DMS79 (cell line): ENCODE measurements around the gene ZMYND11.
"Not testable (repeated sequence)": the region's sequence is repeated elsewhere in the genome, so short reads cannot be mapped to it uniquely, and the experiment has no call there.

Experiments
- DNase-seq: peaks from one replicate; lab custom pipeline; 2025; lab: John Stamatoyannopoulos, UW

Gene ZMYND11

DNA sequence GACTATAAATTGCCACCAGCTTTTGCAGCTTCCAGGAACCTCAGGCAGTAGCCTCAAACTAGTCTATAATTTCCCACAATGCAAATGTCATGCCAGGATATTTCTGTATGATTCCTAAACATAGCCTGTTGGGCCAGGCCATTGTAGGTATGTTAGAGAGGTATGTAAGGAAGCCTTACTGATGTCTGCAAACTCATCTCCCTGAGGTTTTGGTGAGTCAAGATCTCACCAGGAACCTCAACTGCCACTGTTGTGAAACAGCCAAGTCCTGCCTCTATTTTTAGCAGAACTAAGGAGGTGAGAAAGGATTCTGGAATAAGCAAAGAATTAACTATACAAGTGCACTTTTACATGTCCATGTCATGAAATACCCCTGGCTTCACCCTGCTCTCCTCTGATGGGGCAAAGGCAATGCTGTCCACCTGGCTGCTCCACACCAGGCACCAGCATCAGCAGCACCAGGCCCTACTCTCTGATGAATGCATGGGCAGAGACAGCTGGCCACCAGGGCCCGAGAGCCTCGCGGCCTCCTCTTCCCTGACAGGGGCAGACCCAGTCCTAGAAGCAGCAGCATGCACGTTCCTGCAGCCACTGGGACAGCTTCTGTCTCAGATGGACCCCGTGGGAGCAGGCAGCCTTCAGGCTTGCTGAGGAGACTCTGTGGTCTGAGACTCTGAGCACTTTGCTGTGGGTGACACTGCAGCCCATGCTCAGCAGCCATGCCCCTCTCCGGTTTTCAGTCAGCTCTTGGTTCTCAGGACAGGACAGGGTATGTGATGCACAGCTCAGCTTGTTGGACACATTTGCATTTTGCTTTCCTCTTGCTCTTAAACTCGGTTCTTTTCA lies 147.3 kb downstream of the ZMYND11 start:
- no peak for DNase-seq

DNA sequence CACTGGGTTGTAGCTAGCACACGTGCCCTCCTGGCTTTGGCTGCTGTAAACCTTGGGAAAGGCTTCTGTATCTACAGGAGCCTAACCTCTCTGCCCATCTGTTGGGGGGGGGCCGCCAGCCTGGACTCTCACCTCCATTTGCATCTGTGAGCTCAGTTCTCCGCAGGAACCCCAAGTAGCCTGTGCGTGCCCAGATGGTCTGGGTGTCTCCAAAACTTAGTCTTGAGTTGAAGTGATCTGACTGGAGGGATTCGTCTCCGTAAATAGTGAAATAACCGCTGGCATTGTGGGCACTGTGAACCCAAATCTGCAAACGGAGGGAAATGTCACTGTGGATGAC lies 147.9 kb downstream of the ZMYND11 start:
- DNase-seq = no peak

DNA sequence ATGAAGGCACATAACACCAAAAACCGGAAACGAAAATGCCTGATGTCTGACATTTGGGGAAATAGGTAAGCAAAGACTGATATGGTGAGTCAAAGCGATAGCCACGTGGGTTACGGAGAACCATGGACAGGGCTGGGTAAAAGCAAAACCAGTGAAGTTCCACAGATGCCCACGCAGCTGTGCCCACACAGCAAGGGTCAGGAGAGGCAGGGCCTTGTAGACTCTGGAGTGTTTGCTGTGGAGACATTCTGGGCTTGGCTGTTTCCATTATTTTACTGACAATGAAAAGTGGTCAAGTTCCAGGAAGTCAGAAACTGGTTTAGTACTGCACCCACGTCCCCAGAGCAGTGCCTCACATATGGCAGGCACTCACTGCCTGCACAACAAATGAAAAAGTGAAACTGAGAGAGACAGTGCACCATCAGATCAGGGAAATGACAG lies 148.7 kb downstream of the ZMYND11 start:
- no peak for DNase-seq

DNA sequence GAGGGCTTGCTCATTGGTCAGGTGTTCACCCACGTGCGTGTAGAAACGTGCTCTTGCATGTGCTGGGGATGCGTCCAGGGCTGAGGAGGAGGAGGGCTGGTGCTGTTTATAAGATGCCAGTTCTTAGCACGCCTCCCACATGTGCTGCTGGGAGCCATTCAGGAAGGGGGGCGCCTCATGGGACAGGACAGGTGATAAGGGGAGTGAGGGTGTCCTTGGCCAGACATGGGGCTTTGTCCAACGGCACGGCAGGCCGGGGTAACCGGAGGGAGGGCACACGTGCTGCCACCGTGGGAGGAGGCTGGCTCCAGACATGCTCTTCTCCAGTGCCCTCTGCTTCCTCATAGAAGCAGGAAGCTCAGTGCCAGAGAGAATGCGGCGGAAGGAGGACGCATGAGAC lies 150.0 kb downstream of the ZMYND11 start:
- no peak for DNase-seq

DNA sequence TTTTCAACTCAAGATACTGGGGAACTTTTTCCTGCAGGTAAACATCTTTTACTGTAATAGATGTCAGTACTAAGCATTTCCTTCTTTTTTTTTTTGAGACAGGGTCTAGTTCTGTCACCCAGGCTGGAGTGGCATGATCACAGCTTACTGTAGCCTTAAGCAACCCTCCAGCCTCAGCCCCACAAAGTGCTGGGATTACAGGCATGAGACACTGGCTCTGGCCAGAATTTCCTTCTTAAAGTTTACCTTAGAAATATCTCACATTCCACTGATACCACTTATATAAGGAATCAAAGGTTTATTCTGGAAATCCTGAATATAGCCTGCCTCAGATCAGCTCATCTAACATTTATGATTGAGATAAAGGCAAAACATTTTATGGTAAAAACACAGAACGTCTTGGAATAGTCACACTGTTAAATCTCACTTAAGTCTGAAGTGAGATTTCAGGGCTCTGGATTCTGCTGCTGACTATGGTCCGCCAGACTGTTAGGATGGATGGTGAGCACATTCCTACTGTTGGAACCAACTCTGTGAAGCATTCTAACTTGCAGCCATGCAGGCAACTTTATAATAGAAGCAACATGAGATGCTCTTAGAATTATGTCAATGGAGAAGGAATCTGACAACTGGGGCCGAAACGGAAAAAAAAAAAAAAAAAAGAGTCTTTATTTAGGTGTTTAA lies 151.9 kb downstream of the ZMYND11 start:
- no peak for DNase-seq

DNA sequence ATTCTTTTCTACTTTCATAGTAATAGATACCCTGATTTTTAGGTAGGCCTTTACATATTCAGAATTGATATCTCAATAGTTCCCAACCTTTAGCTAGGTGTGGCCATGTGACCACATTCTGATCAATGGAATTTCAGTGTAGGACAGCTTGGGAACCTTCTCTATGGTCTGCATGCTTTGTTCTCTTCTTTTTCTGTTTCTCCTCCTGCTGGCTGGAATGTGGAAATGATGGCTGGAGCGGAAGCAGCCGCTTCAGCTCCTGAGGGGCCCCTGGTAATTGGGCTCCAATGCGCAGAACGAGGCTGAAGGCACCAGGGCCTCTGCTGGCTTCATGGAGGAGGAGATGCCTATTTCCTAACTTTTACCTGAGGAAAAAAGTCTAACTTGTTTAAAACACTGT lies 152.6 kb downstream of the ZMYND11 start:
- DNase-seq = no peak

DNA sequence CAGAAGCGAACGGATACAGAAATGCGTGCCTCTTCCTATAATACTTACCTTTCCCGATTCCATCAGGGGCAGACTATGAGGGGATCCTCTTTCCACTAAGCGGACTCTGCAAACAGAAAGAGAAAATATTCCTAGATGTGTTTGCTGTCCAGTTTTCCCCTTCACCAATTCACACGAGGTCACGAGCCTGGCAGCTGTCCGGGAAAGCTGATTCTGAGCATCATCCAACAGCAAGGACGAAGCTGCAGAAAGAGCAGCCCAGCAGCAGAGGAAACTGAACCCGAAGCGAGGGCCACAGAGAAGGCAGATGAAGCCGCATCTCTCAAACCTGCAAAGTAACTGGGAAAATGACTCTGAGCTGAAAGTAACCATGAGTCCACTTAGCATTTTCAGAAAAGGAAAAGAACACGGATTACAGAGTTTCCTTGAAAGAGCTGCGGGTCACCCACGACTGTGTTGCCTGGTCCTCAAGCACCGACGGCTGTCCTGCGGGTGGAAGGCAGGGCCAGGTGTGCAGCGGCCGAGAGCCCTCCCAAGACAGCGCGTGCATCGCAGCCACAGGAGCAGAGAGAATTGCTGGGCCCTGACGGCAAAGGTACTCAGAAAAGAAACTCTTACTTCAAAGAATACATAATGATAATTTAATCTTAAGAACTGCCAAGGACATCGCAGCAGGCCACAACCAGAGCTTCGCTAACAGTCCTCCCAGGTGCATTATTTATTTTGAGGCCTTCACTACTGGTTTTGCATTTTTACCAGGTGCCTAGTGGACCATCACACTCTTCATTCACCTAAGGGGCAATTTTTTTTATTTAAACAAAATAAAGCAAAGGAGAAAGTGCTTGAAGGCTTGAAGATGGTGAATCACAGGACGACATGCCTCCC lies 153.3 kb downstream of the ZMYND11 start:
- no peak for DNase-seq

DNA sequence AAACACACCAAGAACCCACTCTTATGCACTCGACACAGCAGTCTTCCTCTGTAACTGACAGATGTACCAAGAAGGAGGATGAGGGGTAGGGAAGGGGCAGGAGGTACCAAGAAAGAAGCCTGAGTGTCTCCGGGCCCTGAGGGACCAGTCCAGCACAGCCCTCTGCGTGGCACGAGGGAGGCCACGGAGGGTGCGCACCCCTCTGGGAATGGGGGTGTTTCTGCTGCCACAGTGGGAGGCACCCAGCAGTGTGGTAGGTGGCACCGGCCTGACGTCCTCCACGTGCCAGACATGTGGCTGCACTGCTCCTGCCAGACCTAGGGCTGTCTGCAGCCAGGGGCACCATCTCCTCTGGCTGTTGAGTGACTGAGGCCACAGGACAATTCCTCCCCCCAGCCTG lies 154.3 kb downstream of the ZMYND11 start:
- no peak for DNase-seq

DNA sequence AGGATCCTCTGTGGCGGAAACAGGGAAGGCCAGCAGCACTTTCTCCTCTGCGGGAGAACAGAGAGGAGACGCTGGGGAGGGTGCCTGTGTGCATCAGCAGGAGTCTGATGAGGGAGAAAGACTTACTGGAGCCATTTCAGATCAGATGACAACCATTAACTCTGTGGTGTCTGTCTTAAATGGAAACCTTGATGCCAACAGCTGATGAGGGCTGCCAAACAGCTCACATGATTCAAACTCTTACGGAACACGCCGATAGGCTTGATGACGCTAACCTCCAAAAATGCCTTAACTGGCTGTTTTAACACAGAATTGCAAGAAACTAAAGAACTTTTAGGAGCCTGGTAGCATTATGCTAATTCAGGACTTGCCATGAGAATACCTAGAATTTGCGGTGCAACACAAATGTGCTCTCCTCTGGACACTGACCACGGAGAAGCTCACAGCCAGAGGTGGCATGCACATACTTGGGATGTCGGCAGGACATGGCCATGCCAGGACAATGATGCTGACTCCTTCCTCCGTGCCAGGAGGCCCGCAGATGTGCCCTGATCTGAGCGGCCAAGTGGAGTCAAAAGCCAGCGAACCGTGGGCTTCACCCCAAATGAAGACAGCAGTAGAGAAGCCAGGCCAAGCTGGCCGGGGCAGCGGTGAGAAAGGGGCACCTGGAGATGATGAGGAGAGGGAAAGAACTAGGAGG lies 154.9 kb downstream of the ZMYND11 start:
- no peak for DNase-seq

DNA sequence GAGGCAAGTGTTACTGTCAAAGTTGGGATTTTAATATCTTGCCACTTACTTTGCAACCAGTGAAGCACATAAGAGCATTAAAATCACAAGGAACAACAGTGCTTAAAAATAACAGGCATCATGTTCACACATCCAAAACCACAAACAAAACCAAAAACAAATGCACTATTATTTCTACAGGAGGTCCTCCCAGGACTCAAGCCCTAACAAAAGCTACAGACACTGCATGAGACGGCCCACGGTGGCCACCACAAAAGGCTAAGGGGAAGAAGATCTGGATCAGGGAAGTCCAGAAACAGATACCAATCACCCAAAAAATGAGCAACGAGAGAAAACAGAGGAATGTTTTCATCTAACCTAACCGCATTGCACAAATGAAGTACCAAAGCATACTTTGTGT lies 158.4 kb downstream of the ZMYND11 start:
- no peak for DNase-seq

DNA sequence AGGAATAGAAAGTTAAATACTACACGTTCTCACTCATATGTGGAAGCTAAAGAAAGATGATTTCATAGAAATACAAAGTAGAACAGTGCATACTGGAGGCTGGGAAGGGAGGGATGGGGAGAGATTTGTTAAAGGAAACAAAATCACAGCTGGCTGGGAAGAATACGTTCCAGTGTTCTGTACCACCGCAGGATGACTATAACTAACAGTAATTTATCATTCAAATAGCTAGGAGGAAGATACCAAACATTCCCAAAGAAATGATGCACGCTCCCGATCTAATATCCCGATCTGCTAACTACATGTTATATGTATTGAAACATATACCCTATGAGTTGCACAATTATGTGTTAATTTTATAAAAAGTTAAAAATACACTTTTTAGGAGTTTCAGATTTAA lies 162.3 kb downstream of the ZMYND11 start:
- no peak for DNase-seq

DNA sequence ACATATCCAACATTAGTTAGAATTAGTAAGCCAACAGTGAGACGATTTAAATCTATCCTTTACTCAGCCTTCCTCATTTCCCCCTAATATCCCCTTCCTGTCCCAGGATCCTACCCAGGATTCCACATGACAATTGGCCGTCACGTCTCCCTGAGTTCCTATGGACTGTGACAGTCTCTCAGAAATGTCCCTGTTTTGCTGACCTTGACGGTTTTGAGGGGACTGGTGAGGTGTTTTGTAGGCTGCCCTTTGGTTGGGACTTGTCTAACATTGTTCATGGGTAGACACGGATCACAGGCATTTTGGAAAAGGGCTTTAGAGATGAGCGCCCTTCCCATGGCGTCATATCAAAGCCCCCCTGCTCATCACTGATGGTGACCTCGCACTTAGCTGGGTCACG lies 162.8 kb downstream of the ZMYND11 start:
- no peak for DNase-seq

DNA sequence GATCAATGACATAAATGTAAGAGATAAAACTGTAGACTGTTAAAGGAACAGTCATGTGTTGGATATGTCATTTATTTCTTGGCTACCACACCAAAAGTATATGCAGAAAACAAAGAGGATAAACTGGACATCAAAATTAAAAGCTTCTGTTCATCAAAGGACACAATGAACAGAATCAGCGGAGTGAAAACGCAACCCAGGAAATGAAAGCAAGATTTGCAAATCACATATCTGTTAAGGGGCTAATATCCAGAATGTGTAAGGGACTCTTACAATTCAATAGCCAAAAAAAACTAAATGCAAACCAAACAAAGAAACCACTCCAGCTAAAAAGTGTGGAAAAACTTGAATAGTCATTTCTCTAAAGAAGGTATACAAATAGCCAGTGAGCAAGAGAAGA lies 164.3 kb downstream of the ZMYND11 start:
- no peak for DNase-seq

DNA sequence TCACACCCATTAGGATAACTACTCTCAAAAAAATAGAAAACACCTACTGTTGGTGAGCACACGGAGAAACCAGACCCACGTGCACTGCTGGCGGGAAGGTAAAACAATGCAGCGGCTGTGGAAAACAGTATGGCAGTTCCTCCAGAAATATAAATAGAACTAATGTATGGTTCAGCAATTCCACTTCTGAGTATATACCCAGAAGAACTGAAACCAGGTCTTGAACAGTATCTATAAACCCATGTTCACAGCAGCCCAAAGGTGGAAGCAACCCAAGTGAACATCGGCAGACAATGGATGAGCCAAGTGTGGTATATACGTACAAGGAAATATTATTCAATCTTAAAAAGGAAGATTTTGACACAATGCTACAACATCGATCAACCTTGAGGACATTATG lies 164.7 kb downstream of the ZMYND11 start:
- no peak for DNase-seq

DNA sequence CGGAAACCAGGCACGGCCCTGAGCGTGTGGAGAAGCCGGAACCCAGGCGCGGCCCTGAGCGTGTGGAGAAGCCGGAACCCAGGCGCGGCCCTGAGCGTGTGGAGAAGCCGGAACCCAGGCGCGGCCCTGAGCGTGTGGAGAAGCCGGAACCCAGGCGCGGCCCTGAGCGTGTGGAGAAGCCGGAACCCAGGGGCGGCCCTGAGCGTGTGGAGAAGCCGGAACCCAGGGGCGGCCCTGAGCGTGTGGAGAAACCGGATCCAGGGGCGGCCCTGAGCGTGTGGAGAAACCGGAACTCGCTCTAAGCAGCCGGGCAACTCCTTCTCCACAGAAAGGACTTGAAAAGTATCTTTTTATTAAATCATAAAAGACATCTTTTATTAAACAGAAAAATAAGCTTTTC lies 165.3 kb downstream of the ZMYND11 start:
- DNase-seq = not testable (repeated sequence)

DNA sequence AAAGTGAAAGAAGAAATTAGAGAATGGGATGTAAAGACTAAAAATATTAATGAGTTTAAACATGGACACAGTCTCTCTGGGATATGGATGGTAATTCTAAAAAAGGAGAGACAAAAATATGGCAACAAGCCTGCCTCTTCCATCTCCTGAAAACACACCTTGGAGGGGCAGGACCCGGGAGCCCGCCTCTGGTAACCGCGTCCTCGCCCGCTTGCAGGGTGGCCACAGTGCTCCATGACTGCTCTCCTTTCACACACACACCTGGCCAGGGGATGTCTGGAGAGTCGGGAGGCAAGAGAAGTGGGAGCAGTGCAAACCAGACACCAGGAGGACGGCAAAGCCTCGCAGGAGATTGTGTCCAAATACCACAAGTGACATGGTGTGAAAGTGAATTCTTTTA lies 166.3 kb downstream of the ZMYND11 start:
- no peak for DNase-seq
